Right hindlimb (tissue), 1 donor: ENCODE measurements around the gene TMEM147.

ENCODE experiments used
- DNase-seq: peaks from one replicate; pipeline ENCODE4 v3.0.0-alpha.2; 2018

The TMEM147 gene

GRCh38 chr19:35521124-35521743 lies 24.2 kb upstream of the TMEM147 start:
- no peak for DNase-seq

- DNase-seq = no peak
Observed at GRCh38 chr19:35522745-35523327, 22.6 kb upstream of the TMEM147 start.

- no peak for DNase-seq
Observed at GRCh38 chr19:35524181-35524837, 21.1 kb upstream of the TMEM147 start.

DNA sequence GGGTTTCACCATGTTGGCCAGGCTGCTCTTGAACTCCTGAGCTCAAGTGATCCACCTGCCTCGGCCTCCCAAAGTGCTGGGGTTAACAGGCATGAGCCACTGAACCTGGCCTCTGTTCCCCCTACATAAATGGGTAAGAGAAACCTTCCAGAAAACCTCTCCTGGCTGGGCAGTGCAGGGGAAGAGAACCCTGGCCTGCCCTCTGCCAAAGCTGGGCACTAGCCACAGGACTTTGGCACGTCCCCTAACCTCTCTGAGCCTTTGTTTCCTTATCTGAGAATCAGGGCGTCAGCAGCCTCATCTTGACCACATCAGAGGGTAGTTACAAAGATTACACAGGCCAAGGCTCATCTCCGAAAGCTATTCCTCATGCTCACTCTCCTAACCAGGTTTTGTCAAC lies 19.6 kb upstream of the TMEM147 start:
- no peak for DNase-seq

DNA sequence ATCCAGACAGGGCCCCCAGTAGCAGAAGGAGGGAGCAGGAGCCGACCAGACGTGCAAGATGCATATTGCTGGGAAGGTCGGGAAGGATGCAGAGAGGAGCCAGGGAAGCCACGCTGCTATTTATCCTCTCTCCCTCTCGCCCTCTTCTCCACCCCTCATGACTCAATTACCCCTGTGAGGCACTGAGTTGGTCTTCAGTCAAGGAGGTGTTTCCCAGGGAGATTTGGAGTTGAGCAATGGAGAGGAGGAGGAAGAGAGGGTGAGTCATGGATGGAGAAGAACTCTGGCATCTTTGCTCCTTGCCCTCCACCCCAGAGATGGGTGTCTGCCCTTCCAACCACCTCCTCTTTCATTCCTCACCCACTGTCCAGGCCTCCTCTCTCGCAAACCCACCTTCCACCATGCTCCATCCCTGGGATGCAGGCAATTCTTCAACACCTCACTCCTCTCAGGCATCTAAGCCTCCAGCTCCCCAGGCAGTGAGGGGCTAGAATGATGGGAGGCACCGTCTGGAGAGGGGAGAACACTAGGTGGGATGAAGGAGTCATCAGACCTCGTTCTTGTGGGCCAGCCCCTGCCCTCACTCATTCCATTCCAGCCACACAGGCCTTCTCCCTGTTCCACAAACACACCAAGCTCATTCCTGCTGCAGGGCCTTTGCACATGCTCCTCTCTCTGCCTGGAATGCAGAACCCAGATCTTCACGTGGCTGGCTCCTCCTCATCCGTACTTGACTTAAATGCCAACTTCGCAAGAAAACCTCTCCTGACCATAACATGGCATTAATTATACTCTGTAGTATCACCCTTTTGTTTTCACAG lies 17.0 kb upstream of the TMEM147 start, which contains the start of gene SBSN:
Gene SBSN, minus strand, starts transcription at position 94 of the 821 bp plus-strand sequence. Its CDS starts 30 bp downstream, at position 64.
- no peak for DNase-seq

DNA sequence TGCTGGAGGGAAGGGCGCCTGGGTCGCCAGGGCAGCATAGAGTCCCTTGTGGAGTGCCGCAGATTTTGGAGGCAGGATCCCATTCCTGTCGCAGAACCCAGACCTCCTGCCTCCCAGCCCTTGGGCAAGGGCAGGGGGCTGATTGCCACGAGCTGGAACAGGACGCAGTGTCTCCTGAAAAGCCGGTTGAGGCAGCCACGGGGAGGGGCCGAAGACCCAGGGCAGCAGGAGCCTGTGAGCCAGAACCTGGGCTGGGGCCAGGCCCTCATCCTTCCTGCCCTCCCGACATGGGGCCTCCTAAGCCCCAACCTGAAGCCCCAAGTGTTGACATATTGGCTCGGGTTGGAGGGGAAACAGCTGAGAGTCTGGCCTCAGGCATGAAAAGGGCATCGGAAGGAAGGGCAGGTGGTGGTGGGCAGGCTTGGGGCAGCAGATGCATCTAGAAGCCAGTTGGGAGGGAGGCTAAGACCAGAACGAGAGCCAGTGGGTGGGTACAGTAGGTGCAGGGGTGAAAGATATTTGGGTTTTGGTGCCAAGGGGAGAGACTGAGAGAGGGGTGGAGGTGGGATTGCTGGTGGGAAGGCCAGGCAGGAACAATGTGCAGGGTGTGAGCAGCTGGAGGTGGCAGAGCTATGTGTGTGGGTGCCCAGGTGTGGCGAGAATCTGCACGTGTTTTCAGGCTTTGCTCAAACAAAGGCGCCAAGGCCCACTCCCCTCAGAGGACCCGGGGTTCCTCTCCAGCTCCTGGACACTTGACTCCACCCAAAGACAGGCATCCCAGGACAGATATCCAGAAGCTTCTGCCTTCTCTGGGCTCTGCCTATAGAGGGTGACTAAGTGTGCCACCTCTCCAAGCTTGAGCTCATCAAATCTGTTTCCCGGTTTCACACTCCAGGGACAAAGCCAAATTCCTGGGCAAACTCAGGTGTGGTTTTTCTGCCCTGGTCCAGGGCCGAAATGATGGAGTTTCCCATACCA lies 15.9 kb upstream of the TMEM147 start:
- DNase-seq = no peak

- no peak for DNase-seq
Observed at GRCh38 chr19:35531291-35531690, 14.1 kb upstream of the TMEM147 start.

DNA sequence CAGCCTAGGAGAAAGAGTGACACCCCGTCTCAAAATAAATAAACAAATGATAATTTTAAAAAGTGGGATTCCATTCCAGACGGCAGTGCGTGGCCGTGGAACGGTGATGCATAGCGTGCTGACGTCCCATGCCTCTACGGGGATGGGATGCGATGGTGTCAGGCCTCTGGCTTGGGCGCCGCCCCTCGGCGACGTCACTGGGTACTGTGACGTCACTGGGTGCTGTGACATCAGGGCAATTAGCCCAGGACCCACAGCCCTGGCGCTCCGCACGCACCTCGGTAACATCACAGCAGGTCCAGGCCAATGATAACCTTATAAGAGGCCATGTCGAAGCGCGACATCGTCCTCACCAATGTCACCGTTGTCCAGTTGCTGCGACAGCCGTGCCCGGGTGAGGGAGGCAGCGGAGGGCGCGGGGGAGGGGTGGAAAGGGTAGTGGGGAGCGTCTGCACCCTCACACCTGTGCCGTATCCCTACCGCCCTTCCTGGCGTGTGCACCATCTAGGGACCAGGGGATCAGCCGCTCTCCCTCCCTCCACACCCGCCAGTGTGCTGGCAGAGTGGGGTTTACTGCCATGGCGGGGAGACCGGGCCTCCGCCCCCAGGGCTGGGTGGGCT lies 12.1 kb upstream of the TMEM147 start, which contains the start of gene GAPDHS:
Gene GAPDHS, plus strand, starts transcription at position 256 of the 621 bp plus-strand sequence. Its CDS starts 72 bp downstream, at position 328.
- no peak for DNase-seq

DNA sequence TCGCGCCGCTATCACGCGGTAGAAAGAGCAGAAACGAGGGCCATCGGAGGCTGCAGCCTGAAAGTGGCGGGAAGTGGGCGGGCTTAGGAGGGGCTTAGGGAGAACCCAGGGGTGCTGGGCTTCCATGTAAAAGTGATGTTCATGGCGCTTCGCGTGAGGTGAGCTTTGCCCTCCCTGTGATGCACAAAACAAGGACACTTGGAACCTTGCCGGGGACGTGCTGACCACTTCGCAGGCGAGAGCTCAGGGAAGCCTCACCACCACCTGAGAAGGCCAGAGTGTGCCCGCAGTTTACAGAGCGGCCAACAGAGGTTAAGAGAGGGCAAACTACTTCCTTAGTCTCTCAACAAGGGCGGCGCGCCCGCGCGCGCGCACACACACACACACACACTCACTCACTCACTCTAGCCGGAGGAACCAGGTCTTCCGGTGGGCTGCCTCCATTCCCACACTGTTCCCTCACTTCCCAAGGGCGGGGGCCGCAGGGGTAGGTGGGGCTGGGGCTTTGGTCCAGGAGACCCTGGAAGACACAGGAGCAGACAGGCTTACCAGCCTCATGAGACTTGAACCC lies 11.5 kb upstream of the TMEM147 start:
- DNase-seq = no peak

DNA sequence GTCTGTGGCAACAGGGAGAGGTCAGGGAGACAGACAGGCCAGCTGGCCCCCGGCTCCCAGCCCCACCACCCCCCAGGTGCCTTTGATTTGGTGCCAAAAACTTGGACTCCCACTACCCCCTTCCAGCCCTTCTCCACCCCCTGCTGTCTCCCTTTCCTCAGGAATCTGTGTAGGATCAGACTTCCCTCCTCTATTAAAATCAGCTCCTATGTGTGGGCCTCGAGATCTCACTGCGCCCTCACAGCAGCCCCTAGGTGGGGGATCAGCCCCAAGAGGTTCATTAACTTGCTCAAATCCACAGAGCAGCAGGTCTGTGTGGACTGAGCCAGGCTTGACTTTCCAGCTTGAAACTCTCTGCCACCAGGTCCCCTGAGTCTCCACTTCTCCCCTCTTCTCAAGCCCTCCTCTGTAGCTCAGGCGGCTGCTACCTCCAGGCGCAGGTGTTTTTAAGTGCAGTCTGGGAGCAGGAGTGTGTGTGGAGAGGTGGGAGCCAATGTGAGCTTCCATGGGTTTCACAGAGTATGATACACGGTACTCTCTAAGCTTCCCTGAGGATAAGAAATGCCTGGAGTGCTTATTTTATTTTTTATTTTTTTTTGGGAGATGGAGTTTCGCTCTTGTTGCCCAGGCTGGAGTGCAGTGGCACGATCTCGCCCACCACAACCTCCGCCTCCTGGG lies 10.5 kb upstream of the TMEM147 start:
- DNase-seq = no peak

GRCh38 chr19:35539314-35539713 lies 6.1 kb upstream of the TMEM147 start:
- DNase-seq = no peak

GRCh38 chr19:35539850-35540249 lies 5.6 kb upstream of the TMEM147 start:
- DNase-seq = no peak

DNA sequence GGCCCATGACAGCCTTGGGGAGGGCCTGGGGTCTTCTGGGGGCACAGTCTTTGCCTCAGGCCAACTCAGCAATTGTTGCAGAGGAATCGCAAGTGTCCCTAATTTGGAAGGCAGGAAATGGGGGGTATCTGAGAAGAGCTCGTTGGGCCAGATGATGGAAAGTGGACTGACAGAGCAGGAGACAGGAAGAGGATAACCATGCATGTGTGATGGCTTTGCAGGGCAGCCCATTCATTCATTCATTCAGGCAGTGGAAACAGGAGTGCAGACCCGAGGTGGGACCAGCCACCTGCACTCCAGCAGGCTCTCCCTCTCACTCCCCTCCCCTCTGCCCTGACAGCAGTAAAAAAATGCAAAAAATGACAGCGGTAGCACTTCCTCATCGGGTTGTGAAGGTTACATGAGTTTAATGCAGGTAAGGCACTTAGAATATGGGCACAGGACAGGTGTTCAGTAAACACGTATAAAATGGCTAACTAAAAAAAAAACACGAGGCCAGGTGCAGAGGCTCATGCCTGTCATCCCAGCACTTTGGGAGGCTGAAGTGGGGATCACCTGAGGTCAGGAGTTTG lies 5.0 kb upstream of the TMEM147 start:
- DNase-seq = no peak

- no peak for DNase-seq
Observed at GRCh38 chr19:35542209-35542608, 3.2 kb upstream of the TMEM147 start.

GRCh38 chr19:35543280-35544109 lies 1.9 kb upstream of the TMEM147 start:
- DNase-seq = no peak

GRCh38 chr19:35544110-35544802 lies 1.2 kb upstream of the TMEM147 start:
- DNase-seq = no peak

GRCh38 chr19:35545855-35546381 lies 492 bp downstream of the TMEM147 start:
- peak; percentile 50 for DNase-seq

DNA sequence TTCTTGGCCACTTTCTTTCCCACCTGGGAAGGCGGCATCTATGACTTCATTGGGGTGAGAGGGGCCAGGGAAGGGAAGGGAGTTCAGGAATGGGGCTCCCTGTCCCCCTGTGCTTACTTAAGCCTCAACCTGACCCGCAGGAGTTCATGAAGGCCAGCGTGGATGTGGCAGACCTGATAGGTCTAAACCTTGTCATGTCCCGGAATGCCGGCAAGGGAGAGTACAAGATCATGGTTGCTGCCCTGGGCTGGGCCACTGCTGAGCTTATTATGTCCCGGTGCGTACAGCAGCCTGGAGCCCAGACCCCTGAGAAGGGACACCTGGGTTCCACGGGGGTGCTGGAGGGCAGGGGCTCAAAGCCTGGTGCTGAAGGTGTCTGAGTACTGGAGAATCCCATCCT lies 1.1 kb downstream of the TMEM147 start:
- no peak for DNase-seq
